Retinal pigment epithelial cell (primary cell): ENCODE measurements around the gene PTX4.
"Not testable (repeated sequence)": the region's sequence is repeated elsewhere in the genome, so short reads cannot be mapped to it uniquely, and the experiment has no call there.

Source experiments
- DNase-seq: peaks from one replicate; pipeline ENCODE4 v3.0.0-alpha.2; 2010; ENCODE audit warnings: low read depth
- H3K4me3 ChIP-seq: 2 replicates; pipeline ENCODE4 v1.5.1; 2011; ENCODE audit warnings: mild to moderate bottlenecking, low read length, control low read depth, moderate library complexity
- TF ChIP-seq, protein P1 (sequence below): conservative IDR thresholded peaks from 2 replicates; pipeline ENCODE4 v1.5.1; 2011; ENCODE audit warnings: low read depth, low read length, control low read depth, inconsistent platforms

The PTX4 gene

DNA sequence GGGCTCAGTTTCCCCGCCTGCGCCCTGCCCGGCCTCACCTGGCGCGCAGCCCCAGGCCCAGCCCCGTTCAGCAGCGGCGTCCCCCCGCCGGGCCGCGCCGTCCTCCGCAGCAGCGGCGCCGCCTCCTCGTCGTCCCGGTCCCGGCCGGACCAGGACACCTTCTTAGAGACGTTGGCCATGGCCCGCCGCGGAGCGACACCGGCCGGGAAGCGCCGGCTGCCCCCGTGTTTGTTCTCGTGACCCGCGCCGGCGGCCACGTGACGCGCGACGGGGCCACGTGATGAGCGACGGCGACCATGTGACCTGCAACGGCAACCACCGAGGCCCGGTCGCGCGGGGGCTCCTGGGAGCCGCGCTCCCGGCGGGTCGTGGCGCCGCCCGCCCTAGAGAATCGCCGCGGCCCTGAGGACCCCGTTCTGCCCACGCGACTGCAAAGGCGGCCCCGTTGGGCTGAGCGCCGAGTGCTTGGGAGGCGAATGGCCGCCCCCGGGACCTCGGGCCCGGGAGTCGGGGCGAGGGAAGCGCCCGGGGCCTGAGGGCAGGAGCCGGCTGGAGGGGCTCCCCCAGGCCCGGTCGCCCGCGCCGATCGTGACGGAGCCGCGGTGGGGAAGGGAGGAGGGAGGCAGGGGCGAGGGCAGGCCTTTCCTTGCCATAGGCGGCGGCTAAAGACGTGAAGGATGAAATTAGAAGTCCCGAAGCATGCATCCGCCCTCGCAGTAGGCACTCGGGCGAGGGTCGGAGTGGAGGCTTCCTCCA is 13.8 kb downstream of the PTX4 start, which contains the start of gene CLCN7:
Gene CLCN7 (minus strand): TSS at position 233 of the 756 bp plus-strand sequence. CDS start 54 bp downstream, at position 179.
- H3K4me3 ChIP-seq = peak within 1 kb of the TSS; percentile 77
- DNase-seq = peak; percentile 47
- TF ChIP-seq, protein P1, sequence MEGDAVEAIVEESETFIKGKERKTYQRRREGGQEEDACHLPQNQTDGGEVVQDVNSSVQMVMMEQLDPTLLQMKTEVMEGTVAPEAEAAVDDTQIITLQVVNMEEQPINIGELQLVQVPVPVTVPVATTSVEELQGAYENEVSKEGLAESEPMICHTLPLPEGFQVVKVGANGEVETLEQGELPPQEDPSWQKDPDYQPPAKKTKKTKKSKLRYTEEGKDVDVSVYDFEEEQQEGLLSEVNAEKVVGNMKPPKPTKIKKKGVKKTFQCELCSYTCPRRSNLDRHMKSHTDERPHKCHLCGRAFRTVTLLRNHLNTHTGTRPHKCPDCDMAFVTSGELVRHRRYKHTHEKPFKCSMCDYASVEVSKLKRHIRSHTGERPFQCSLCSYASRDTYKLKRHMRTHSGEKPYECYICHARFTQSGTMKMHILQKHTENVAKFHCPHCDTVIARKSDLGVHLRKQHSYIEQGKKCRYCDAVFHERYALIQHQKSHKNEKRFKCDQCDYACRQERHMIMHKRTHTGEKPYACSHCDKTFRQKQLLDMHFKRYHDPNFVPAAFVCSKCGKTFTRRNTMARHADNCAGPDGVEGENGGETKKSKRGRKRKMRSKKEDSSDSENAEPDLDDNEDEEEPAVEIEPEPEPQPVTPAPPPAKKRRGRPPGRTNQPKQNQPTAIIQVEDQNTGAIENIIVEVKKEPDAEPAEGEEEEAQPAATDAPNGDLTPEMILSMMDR = no peak

DNA sequence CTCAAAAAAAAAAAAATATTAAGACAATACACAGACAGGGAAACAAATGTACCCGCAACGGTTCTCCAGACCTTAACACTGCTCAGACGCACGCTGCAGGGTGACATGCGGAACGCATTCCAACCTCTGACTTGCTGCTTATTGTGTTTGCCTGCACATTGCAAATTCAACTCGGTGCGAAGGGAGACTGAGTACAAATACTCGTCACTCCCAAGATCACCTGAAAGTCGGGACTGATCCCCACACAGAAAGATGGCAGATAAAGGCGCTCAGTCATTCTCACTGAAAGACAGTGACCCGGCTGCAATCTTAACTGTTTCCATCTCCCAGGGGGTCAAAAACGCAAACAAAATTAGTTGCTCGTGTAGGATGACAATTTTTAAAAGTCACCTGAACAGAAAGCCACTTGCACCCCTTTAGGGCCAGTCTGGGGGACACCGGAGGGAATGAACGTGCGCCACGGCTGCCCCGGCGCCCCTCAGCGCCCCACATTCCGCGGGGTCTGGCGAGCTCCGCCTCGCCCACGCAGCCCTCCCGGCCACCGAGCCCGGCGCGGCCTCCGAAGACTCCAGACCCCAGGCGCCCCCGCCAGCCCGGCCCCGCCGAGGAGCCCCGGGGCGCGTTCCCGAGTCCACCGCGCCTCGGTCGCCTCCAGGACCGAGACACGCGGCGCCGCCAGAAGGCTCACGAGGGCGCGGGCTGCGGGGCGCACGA is 14.5 kb downstream of the PTX4 start:
- TF ChIP-seq, protein P1 = no peak
- H3K4me3 ChIP-seq = peak overlapping the region; percentile 77
- no peak for DNase-seq

- H3K4me3 ChIP-seq = no peak overlapping the region
- DNase-seq = no peak
- TF ChIP-seq, protein P1 = no peak
Measured at GRCh38 chr16:1472974-1473373, 15.8 kb downstream of the PTX4 start.

- no peak for DNase-seq
- no peak overlapping the region for H3K4me3 ChIP-seq
- TF ChIP-seq, protein P1 = no peak
Measured at GRCh38 chr16:1471569-1472194, 17.1 kb downstream of the PTX4 start.

DNA sequence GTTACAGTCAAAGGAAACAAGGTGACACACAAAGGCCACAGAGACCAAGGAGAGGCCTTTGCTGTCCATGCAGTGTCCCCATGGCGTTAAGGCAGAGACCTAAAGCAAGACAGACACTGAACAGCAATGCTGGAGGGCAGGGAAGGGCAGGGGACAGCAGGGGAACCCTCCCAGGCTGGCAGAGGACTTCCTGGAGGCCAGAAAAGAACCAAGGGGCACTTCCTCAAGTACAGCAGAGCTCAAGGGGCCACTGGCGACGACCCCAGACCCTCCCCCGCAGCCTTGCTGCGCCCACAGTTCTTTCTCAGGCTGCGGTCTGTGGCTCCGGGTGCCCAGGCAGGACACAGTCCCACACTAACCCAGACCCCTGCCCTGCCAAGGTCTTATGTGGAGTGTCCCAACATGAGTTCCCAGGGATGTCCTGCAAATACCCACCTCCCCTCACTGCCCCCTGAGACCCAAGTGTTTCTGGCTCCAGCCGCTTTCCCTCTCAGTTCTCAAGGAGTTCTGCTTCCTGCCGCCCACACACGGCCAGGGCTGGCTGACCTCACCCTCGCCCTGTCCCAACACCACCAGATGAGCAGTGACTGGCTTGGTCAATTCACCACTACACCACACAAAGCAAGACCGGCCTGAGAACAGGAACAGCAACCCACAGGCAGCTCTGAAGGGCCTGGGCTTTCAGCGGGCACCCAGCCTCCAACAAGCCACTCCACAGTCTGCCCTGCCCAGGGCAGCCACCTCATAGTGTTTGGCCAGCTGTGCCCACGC is 18.1 kb downstream of the PTX4 start:
- no peak overlapping the region for H3K4me3 ChIP-seq
- no peak for DNase-seq
- TF ChIP-seq, protein P1 = no peak

- DNase-seq = no peak
- TF ChIP-seq, protein P1 = no peak
- no peak overlapping the region for H3K4me3 ChIP-seq
Measured at GRCh38 chr16:1469693-1470201, 19.0 kb downstream of the PTX4 start.

GRCh38 chr16:1469141-1469540 is 19.6 kb downstream of the PTX4 start:
- not testable (repeated sequence) for DNase-seq

More at GRCh38 chr16:1469141-1469540, 19.6 kb downstream of the PTX4 start:
- not testable (repeated sequence) for H3K4me3 ChIP-seq
